Activated CD4-positive, alpha-beta T cell treated with anti-CD3 and anti-CD28 coated beads, Interleukin-2, Interleukin-4, amounts not matched to agents 100 ng/mL and 50 ng/mL, durations not matched to agents 16 hours and 8 hours (primary cell): ENCODE measurements around the gene GBX2.

Experiments used
- DNase-seq: peaks from one replicate; pipeline ENCODE4 v3.0.0-alpha.2; 2020; ENCODE audit warnings: low spot score

Gene GBX2

DNA sequence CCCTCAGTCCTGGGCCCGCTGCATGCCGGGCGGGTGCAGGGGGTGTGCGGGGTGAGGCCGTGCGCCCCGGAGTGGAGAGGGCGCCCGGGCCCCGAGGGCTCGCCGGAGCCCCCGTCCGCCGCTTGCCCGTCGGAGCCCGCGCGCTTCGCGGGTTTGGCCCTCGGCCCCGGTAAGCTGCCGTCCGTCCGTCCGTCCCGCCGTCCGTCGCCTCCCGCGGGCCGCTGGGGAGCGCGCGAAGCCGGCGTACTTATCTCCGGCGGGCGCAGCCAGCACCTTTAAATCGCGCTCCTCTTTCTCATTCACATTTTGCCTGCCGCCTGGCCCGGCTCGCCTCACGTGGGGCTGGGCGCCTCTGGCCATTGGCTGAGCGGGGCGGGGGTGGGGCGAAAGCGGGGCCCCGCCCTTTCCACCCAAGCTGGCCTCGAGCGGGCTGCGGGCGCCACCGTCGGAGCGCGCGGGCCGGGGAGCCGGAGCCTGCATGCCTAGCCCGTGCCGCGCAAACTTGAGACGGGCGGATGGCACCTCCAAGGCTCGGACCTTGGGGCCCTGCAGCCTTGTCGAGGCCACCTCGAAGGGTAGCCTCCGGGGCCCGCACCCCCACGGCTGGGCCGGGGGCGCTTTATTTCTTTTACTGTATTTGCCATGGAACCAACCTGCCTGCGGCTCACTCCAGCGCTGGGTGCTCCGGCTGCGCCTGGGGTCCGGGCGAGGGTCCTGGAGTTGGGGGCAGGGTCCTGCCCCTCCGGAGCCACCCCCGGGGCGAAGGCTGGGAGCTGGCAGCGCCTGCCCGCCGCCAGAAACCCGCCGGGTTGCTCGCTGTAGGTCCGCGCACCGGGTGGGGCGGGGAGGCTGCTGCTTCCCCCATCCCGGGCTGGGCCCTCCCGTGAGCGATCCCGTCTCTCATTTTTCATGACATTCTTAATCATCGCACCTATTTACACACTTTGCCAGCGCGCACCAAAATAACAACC lies at the start of gene GBX2:
Gene GBX2 (minus strand): TSS at position 277 of the 971 bp plus-strand sequence. CDS start 415 bp downstream, outside the sequence.
- DNase-seq = no peak

DNA sequence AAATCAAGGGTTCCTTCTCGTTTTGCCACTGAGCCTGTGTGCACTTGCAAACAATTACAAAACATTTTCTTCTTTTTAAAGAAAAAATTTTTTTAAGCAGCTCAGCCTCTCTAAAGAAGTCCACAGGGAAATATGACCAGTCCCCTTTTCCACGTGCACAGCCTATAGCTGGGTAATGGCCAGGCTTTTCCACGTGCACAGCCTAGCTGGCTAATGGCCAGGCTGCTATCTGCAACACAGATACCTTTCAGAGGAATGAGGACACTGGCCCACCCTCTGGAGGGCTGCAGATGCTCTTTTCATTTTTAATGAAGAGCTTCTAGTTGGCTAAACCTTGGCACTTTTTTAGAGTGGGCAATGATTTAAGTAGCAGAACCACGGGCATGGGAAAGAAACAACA lies 49.7 kb upstream of the GBX2 start:
- no peak for DNase-seq

DNA sequence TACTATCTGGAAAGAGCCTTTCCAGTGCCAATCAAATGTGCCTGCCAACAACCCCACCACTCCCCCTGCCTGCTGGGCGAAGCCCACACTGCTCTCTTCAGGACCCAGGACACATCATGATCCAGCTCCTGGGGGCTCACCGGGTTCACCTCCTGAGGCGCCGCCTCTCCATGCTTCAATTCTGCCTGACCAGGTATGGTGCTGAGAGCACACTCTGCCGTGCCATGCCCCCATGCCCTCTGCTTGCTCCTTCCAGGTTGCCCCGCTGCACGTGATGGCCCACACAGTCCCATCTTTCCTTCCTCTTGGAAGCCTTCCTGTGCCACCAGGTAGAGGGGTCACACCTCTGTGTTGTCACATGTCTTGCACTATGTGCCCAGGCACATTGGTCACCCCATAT lies 48.5 kb upstream of the GBX2 start:
- DNase-seq = no peak

DNA sequence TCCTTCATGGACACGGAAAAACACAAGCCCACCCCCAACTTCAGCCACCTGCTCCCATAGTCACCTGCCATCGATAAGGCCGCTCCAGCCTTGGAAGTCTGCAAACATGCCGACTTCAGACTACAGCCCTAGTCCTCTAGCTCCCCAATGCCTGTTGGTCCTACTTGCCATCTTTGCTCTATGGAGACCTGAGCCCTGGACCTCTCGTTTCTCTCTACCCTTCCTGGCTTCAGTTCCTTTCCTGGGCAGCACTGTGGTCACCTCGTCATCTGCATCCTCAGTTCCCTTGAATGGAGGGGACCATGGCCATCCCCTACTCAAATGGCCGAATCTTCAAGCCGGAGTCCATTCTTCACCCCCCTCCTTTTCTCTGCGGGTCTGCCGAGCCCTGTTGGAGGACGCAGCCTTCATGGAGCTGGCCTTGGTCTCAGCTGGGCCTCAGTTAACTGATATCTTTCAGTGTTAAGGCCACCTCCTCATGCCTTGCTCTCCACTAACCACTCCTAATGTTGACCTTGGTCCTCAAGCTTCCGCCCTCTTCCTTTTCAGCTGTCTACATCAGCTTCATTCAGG lies 47.7 kb upstream of the GBX2 start:
- no peak for DNase-seq

DNA sequence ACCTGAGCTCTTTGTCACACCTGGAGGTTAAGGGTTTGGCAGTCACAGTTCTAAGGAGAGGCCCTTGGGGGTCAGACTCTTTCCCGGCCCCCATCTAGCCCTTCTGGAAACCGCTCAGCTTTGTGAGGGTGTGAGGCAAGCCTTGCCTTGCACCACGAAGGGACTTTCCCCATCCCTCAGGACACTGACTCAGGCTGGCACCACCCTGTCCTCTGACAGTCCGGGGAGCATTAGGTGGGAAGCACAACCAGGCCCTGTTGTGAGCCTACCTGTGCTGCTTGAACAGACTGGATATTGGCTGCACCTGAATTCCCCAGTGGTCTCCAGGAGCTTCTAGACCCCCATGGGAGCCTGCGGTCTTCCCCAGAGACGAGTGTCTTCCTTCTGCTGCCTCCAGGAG lies 47.0 kb upstream of the GBX2 start:
- DNase-seq = no peak

DNA sequence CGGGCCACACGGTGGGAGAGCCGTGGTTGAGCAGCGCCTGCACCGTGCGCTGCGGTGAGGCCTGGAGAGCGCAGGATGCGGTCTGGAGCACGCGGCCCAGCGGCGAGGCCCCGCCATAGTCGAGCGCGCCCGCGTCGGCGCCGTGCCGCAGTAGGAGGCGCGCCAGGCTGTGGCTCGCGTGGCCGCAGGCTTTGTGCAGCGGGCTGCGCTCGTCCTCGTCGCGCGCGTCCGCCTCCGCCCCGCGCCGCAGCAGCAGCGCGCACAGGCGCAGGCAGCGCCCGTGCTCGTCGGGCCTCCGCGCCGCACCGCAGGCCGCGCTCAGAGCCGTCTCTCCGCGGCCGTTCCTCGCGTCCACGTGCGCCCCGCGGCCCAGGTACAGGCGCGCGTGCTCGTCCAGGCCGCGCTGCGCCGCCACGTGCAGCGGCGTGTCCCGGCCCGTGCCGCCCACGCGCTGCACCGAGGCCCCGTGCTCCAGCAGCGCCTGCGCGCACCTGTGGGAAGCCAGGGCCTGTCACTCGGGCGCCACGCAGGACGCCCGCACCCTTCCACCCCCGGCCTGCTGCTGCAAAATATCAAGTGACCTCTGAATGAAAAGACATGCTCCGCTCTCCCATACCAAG lies 46.3 kb upstream of the GBX2 start:
- DNase-seq = no peak

DNA sequence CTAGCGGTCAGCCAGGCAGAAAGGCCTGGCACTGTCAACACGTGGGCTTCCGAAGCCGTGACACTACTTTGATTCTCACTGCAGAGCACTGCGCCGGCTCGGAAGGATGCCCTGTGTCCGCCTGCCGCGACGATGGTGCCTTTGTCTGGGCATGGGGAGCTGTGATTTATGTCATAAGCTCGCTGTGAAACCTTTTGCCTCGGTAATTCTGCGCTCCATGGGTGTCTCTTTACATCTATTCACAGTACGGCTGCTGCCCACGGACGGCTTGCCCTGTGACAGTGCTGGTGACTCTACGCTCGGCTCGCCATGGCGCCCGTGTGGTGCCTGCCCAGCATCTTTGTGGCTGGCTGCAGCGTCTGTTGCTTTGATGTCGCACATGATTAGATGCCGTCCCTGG lies 43.1 kb upstream of the GBX2 start:
- DNase-seq = no peak

DNA sequence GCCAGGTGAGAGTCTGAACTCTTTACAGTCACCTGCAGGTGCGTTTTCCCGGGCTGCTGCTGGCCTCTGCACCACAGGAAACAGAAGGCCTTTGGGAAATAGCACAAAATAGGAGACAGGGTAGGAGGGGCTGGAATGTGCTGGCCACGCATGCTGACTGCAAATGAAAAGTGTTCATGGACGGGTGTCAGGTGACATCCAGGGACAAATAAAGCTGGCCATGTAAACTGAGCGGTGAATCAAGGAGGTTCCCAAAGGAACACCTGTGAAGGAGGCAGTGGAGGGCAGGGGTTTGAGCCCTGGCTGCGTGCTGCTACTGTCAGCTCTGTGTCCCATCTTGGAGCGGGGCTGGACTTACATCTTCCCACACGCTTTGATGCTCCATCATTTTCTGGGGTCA lies 42.4 kb upstream of the GBX2 start:
- DNase-seq = no peak

DNA sequence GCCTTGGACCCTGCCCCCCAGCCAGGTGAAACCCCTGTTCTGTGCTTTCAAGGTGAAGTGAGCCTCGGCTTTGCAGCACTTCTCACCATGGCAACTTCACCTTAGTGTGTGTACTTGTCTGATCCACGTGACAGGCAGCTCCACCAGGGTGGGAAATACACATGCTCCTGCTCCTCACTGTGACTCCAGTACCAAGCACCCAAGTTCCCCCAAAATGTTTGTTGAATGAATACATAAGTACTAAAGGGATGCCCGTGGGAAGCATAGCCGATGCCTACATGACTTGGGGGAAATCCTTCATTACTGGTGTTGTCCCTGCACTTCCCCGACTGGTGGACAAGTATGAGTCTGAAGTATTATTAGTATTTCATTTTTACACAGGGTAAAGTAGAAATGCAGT lies 41.8 kb upstream of the GBX2 start:
- no peak for DNase-seq

DNA sequence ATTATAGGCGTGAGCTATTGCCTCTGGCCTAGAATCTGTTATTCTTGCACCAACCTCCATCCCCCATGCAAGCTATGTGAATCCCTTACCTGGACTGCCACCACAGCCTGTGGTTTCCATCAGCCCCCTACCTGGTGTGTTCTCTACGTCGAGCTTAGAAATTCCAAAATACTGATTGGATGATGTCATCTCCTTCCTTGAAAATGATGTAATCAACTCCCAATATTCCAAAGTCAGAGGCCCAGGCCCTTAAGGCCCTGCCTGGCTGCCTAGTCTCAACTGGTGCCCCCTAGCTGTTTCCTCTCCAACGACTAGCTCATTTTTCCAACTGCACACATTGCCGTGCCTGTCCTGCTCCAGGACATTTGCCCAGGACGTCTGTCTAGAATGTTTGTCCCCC lies 41.3 kb upstream of the GBX2 start:
- no peak for DNase-seq

DNA sequence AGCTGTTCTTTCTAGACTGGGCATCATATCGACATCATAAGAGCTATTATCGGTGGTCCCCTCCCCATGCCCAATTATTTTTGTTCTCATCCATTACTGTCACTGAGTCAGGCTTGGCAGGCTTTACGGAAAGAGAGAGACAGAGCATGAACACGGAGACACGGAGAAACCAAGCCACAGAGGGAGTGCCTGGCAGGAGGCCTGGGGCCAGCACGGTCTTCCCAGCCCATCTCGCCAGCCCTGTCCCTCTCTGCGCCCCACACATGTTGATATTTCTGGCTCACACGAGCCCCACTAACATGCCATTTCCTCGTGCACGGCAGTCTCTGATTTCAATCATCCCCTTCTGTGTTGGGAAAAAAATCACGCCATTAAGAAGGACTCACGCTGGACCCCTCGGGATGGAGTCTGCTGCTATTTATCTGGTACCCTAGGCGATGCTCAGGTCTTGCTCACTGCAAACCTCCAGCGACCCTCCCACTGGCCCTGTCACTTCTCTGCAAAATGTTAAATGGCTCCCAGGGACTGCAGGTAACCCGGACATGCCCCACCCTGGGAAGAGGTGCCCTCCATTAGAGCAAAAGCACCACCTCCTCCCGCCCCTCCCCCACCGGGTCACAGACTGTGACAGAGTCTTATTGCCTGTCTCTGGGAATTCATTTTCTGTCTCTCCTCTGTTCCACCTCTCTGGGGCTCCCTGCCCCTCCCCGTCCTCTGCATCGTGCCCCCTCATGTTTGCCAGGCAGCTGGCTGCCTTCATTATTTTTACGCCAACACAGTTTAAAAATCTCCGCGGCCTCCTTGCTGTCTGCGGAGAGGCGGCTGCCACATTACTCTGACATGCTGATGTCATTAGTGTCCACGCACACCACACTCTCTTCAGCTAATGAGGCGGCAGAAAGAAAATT lies 40.1 kb upstream of the GBX2 start:
- no peak for DNase-seq

DNA sequence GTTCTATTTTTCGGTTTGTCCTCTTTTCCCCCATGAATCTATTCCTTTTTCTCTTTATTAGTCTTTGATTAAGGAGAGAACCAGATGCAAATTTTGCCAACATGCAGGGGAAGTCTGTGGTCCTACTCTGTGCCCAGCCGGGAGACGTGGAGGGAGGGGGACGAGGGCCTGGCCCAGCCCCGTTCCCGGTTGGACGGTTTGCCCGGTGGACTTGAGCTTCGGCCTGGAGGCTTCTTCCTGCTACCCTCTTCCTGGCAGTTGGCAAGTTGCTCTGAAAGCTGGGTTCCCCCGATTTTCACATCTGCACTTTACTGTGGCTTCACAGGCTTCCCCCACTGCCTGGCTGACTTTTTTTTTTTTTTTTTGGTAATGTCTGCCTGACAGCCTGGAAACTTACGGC lies 39.3 kb upstream of the GBX2 start:
- DNase-seq = no peak

DNA sequence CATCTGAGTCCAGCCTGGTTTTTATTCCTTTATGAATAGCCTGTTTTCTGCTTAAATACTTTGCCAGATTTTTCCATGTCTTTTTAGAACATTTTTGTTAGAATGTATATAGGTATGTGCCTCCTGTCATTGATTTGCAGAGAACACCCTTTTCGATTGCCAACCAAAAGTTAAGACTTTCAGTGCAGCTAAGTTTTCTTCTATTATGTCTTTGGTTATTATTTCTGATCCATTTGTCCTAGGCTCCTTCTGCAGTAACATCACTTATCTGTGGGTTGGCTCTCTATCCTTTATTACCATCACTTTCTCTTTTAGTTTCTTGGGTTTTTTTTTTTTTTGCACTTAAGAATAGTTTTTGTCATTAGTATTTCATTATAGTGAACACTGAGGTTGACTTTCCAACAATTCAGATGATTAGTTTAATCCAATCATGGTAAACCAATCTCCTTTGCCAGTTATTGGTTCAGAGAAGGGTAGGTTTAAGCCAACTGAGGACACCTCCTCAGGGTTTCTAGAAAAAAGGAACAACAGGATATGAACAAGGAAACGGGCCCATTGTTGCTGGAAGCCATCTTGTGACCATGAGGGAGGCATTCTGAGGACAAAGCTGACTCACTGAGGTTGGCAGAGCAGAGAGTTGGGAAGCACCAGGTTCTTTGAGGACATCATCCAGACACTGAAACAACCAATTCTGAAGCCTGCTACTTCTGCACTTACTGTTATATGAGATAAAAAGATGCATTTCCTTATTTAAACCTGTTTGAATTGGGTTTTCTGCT lies 37.9 kb upstream of the GBX2 start:
- no peak for DNase-seq

DNA sequence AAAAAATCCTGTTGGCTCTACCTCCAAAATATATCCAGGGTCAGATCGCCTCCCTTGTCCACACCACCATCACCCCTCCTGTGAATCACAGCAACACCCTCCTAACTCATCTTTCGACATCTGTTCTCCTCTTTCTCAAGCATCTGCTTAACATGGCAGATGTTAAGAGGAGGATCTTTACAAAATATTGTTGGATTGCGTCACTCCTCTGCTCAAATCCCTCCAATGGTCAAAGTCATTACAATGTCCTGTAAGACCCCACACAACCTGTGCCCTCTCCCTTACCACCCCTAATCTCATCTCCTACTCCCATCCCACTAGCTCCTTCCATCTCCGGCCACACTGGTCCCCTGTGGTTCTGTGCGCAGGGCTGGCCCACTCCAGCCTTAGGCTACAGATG lies 36.8 kb upstream of the GBX2 start:
- DNase-seq = no peak

DNA sequence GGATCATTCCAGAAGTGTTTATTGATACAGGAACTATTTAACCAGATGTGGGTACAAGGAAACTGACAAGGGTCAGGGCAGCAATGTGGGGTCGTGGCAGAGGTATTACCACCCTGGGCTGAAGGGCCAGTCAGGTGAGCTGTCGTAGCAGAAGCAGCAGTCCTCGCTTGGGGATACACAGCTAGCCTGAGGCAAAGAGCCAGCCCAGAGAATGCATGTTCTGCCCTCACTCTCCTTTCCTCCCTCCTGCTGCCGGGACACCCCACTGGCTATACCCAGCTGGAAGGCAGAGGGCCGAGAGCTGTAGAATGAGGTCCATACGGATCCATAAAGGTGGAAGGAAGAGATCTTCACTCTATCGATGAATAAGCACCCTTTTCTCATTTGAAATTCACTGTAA lies 32.2 kb upstream of the GBX2 start:
- no peak for DNase-seq

DNA sequence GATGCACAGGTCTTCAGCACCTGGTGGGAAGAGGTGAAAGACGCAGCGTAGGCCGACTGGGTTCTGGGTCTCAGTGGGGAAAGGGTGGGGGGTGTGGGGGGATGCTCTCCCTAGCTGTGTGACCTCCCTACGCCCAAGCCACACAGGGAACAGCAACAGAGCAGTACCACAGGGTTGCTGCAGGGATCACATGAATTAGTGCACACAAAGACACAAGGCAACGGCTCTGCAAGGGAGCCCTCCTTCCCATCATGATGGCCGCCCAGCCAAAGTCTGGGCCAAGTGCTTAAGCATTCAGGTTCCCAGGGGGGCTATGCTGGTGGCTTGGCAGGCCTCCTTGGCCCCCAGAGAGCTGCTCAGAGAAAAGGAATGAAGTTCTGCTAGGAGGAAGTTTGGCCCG lies 28.2 kb upstream of the GBX2 start:
- no peak for DNase-seq

DNA sequence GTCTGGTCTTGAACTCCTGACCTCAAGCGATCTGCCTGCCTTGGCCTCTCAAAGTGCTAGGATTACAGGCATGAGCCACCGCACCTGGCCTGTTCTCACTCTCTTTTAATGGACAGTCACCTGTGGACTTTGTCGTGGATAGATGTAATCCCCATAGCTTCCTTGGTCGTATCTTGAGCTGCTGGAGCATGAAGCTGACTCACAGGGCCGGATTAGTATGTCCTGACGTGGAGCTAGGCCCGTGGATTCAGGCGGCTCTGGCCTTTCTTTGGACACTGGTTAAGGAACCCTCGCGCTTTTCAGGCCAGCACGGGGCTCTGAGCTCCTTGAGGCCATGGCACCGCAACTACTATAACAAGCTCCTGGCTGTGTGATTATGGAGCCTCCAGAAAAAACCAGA lies 27.5 kb upstream of the GBX2 start:
- DNase-seq = no peak

DNA sequence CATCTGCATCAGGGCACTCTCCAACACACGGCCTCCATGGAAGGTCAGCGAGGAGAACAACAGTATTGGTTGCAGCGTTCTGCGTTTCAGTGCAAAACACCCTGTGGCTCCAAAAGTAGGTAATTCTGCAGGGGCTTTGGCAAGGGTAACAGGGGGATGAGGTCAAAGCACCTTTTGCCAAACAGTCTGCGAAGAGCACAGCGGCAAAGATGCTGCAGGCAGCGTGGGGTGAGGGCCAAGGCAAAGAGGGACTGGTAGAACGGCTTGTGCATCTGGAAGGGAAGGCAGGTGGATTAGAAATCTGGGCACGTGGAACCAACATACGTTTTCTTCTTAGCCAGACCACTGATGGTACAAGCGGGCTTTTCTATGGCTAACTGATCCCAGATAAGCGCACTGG lies 26.6 kb upstream of the GBX2 start:
- DNase-seq = no peak

DNA sequence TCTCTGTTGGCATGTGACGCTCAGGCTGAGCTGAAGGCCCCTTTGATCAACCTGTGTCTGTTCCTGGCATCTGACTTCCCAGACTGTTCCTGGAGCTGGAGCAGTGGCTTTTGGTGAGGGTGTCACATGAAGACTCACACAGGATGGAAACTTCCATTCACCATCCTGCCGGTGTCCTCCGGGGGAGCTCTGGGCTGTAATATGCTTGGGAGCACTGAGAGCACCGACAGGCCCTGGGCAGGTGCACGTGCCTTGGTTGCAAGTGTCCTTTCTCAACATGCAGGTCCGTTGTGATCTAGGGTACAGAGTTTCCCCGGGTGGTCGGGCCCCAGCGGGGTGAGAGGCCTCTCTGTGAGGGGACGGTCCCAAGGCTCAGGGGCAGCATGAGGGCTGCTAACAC lies 24.8 kb upstream of the GBX2 start:
- DNase-seq = no peak

DNA sequence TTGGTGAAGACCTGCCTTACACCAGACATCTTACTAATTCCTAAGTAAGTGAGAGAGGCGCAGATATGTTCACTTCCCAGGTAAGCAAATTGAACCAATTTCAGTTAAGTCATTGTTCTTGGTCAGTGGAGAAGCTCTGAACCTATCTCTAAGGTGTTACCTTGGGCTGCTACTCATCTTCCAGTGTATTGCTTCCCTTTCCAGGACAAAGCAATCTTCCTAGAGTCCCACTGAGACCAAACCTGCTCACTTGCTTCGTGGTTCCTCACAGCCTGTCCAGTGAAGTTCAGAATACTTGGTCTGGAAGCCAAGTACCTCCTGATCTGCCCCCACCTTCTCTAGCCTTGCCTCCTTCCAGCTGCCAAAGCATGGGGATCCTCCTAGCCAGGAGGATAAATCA lies 22.5 kb upstream of the GBX2 start:
- no peak for DNase-seq

DNA sequence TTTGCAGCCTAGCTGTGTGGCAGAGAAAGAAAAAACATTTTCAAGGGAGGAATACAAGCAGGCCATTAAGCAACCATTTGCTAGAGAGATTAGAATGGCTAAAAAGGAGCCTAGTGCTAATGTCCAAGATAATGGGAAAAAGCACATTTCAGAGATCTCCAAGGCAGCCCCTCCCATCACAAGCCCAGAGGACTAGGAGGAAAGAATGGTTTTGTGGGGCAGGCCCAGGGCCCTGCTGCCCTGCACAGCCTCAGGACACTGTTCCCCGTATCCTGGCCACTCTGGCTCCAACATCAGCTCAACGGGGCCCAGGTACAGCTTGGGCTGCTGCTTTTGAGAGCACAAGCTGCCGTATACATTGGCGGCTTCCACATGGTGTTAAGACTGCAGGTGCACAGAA lies 16.5 kb upstream of the GBX2 start:
- DNase-seq = no peak
